Hypothalamus (tissue), 51 donors: ENCODE data around the gene DLG2.
A peak's percentile ranks its signal among the peaks of the same experiment; 100 is the strongest.

Experiments
- DNase-seq, 51 donors: peaks; one replicate each; lab custom pipeline; 2025; lab: John Stamatoyannopoulos, UW

Gene DLG2

DNA sequence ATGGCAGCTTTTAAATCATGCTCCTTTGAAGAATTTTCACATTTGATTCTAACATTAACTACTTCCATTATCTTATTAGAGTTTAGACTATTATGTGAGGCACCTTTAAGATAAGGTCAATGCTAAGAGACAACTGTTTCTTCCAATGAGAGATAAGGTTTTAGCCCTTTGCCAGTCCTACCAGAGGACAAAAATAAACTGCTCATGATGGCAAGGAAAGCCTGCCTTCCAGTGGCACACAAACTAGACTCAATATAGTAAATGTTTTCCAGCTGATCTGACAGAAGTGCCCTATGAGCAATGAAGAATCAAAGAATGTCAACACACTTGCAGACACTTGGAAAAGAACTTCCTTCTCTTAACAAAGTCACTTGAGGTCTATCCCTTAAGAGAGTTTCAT lies 1188.6 kb downstream of the DLG2 start:
- DNase-seq, result no peak

- DNase-seq, result peak in 37 of 51 donors; percentile 1 to 66 (median 13)
Observed at GRCh38 chr11:84437071-84437980, 1189.8 kb downstream of the DLG2 start.

- peak in 1 of 51 donors; percentile 14 for DNase-seq
Observed at GRCh38 chr11:84430661-84431060, 1196.5 kb downstream of the DLG2 start.

DNA sequence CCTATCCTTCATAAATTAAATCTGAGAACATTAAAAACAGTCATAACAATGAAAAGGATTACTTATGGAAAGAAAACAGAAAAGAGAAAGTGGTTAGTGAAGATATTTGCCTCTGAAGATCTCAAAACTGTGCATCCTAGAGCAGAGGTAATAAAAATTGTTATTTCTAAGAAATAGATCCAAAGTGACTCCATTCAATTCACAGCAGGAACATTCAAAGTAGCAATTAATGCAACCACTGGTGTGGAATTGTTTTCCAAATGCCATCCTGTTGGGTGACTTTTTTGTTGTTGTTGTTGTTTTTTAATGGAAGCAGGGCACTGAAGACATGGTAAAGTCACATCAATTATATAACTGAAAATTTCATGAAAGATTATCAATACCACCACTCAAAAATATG lies 1201.5 kb downstream of the DLG2 start:
- no peak for DNase-seq

GRCh38 chr11:84420271-84420670 lies 1206.9 kb downstream of the DLG2 start:
- no peak for DNase-seq

DNA sequence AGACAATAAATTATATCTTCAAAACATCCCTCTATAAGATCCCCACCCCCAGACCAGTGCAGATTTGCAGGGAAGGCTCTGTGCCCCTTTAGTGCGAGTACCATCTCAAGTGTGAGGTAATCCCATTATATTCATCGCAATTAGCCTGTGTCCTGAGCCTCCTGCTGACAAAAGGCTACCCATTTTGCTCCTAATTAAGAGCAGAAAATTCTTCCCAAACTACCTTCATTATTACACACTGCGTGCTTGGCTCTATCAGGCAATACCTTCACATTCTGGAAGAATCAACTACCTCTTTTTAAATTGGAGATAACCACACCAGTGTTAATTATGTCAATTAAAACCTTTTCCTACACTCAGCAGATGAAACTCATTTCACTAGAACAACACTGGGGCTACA lies 1207.5 kb downstream of the DLG2 start:
- DNase-seq, result no peak

- no peak for DNase-seq
Observed at GRCh38 chr11:84414920-84415319, 1212.2 kb downstream of the DLG2 start.

GRCh38 chr11:84413549-84413948 lies 1213.6 kb downstream of the DLG2 start:
- DNase-seq, result no peak

DNA sequence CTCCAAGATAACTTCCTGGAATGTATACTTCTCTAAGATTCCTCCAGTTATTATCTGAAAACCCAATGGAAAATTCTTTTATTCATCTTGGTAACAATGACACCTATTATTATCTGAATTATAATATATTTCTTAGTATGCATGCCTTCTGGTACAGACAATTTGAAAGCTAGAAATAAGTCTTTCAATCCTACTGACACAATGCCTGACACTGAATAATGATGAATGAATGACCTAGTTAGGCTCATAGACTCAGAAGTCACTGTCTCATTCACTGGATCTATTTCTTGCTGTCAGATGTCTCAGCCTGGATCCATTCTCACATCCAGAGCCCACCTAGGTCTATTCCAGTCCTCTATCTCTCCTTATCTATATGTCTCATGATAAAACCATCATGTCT lies 1214.3 kb downstream of the DLG2 start:
- no peak for DNase-seq

GRCh38 chr11:84408946-84409411 lies 1218.2 kb downstream of the DLG2 start:
- DNase-seq, result peak in 1 of 51 donors; percentile 12

DNA sequence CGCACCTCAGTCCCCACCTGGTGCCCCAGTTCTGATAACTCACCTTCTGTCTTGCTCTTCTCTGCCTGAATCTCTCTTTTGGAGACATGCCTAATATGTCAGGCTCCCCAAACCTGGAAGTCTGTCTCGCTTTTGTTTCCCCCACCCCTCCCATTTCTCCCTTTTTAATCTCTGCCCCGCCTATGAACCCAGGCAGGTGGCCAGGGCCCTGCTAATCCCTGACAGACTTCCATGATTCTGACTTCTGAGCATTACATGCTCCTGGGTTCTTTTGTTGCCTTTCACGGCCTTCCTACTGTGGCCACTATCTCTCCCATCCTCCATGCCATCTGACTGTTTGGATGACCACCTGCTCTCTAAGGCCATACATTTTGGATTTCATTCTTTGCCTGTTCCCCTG lies 1220.1 kb downstream of the DLG2 start:
- no peak for DNase-seq

DNA sequence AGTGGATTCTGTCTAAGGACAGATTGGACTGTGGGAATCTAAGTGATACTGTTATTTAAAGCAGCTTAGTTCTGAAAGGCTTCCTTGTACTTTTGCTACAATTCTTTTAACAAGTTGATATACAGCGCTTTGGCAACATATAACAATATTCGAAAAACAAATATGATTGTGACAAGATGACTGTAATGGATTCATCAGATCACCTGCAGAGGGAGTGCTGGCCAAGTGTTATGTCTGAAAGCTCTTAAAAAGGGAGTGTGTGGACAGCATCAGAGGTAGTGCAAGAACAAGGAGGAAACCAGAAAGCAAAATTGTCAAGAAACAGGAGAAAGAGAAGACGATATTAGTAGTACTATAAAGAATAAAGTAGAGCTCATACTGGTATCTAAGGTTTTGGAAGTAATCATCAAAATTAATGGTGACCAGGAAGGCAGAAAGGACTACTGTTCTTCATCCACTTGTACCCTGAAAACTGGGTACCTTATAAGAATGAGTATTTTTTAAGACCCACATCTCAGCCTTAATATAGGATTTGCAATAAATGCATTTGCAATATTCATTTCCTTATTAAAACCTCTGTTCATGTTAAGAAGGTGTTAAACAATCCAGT lies 1229.0 kb downstream of the DLG2 start:
- DNase-seq, result no peak

- no peak for DNase-seq
Observed at GRCh38 chr11:84396521-84396920, 1230.6 kb downstream of the DLG2 start.

- DNase-seq, result no peak
Observed at GRCh38 chr11:84390441-84391078, 1236.6 kb downstream of the DLG2 start.

DNA sequence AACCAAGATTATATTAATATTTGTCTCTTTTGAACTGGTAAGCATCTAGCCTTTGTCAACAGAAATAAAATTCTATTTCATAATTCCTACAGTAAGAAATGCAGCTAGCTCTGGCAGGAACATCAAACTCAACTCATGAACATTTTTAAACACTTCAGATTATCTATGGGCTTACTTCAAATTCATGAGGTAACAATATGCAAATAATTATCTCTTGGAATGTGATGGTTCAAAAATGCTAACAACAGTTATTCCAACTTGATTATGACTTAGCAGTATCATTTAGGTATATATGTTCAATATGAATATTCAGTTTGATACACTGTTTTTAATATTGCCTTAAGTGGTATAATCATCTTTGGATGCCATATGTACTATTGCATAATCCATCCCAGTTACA lies 1237.4 kb downstream of the DLG2 start:
- no peak for DNase-seq

- DNase-seq, result peak in 31 of 51 donors; percentile 1 to 71 (median 20)
Observed at GRCh38 chr11:84384731-84385130, 1242.4 kb downstream of the DLG2 start.

DNA sequence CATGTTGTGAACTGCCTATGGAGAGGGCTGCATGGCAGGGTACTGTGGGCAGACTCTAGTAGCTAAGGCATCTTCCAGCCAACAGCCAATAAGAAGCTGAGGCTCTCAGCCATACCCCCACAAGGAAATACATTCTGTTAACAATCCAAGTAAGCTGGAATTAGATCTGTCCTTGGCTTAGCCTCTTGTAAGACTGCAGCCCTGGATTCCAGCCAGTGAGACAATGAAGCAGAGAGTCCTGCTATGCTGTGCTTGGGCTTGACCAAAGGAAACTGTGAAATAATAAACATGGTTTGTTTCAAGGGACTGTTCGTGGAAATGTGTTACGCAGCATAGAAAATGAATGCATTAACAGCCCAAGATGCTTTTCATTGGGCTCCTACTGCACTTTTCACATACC lies 1243.6 kb downstream of the DLG2 start:
- peak in 1 of 51 donors; percentile 4 for DNase-seq

GRCh38 chr11:84381666-84382065 lies 1245.5 kb downstream of the DLG2 start:
- no peak for DNase-seq

DNA sequence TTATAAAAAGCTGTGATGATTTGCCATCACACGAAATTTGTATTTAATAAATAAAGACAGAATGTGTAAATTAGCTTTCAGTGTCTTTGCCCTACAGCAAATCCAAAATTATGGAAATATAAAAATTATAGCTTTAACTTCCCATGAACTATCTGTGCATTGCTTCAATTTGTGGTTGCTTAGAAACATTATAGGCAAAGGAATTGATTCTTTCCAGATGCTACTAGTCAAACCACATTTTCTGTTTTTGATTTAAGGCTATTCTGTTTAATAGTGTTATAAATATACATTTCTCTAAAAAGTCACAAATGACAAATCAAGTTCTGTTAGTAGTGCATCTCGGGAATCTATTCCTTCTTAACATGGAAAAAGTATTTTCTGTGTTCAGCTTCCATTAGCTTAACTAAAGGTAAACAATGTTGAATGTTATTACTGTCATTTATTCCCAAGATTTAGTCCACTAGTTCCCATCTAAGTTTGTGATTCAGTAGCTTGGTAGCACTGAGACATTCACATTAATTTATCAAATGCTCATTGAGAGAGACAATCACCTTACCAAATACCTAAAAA lies 1254.7 kb downstream of the DLG2 start:
- DNase-seq, result no peak

GRCh38 chr11:84358034-84358433 lies 1269.1 kb downstream of the DLG2 start:
- no peak for DNase-seq

- DNase-seq, result no peak
Observed at GRCh38 chr11:84355911-84356310, 1271.2 kb downstream of the DLG2 start.
